ENCODE data around the gene KRTAP10-7.

DNA sequence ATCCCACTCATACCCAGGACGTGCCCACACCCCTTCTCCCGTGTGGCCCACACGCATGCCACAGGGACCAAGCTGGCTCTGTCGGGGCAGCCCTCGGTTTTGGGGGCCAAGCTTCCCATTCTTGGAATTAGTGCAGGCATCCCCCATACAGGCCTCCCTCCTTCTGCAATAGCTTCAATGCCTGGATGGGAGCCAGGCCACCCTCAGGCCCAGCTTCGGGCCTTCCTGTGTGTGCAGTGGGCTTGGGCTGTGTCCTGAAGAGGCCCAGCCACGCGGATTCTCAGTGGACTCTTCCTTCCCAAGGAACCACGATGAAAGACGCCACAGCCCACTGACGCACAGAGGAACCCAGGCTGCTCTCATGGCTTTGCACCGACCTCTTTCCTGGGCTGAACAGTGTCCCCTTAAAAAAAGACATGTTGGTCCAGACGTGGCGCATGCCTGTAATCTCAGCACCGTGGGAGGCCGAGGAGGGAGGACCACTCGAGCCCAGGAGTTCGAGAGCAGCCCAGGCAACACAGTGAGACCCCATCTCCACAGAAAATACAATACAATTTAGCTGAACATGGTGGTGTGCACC is 49.2 kb downstream of the KRTAP10-7 start:
- TF ChIP-seq, protein P1, sequence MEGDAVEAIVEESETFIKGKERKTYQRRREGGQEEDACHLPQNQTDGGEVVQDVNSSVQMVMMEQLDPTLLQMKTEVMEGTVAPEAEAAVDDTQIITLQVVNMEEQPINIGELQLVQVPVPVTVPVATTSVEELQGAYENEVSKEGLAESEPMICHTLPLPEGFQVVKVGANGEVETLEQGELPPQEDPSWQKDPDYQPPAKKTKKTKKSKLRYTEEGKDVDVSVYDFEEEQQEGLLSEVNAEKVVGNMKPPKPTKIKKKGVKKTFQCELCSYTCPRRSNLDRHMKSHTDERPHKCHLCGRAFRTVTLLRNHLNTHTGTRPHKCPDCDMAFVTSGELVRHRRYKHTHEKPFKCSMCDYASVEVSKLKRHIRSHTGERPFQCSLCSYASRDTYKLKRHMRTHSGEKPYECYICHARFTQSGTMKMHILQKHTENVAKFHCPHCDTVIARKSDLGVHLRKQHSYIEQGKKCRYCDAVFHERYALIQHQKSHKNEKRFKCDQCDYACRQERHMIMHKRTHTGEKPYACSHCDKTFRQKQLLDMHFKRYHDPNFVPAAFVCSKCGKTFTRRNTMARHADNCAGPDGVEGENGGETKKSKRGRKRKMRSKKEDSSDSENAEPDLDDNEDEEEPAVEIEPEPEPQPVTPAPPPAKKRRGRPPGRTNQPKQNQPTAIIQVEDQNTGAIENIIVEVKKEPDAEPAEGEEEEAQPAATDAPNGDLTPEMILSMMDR (IDR thresholded peaks at IDR 0.05): no peak
- TF ChIP-seq ZFX (IDR thresholded peaks at IDR 0.05; ENCODE audit: borderline replicate concordance): no peak

All from 22Rv1 (cell line).